SU-DHL-6 (cell line): ENCODE measurements around the gene TMEM14B.
A peak's percentile ranks its signal among the peaks of the same experiment; 100 is the strongest.

Source experiments
- H2AFZ ChIP-seq: fragments of 200-600 bp; sonication (generic); 2 replicates; pipeline ENCODE4 v1.6.1; 2014; ENCODE audit warnings: low read depth, mild to moderate bottlenecking, moderate library complexity, mixed read lengths, antibody characterized with exemption, low read length; ENCODE audit not compliant: severe bottlenecking
- H3F3A ChIP-seq: fragments of 200-600 bp; shearing (Covaris generic); 2 replicates; pipeline ENCODE4 v1.6.0; 2016; ENCODE audit warnings: antibody characterized with exemption, mild to moderate bottlenecking; ENCODE audit not compliant: insufficient read depth
- H3K27ac ChIP-seq: fragments of 200-600 bp; sonication (generic); 2 replicates; pipeline ENCODE4 v1.5.1; 2016; ENCODE audit warnings: low read depth, mild to moderate bottlenecking, low read length, moderate library complexity, mixed read lengths
- H3K27me3 ChIP-seq: fragments of 200-600 bp; sonication (generic), shearing (Covaris generic); 2 replicates; pipeline ENCODE4 v1.6.0; 2014; ENCODE audit warnings: mild to moderate bottlenecking, low read length
- H3K36me3 ChIP-seq: fragments of 200-600 bp; sonication (generic); 2 replicates; pipeline ENCODE4 v1.6.1; 2014; ENCODE audit warnings: mild to moderate bottlenecking, low read length, mixed read lengths
- H3K4me2 ChIP-seq: fragments of 300-600, 200-600 bp; shearing (Covaris generic), sonication (generic); 2 replicates; pipeline ENCODE4 v1.6.0; 2014; ENCODE audit warnings: low read length, low read depth, mild to moderate bottlenecking; ENCODE audit not compliant: poor library complexity, severe bottlenecking
- H3K4me3 ChIP-seq: fragments of 200-600 bp; sonication (generic); 2 replicates; pipeline ENCODE4 v1.5.1; 2014; ENCODE audit warnings: antibody characterized with exemption, low read length, mild to moderate bottlenecking, mixed read lengths; ENCODE audit not compliant: insufficient read depth, poor library complexity, severe bottlenecking
- H3K79me2 ChIP-seq: fragments of 200-600 bp; sonication (generic); 2 replicates; pipeline ENCODE4 v1.6.1; 2014; ENCODE audit warnings: mild to moderate bottlenecking, low read length, moderate library complexity; ENCODE audit not compliant: insufficient read depth
- H3K9ac ChIP-seq: fragments of 200-600 bp; sonication (generic); 2 replicates; pipeline ENCODE4 v1.7.0; 2014; ENCODE audit warnings: mild to moderate bottlenecking, low read length
- H3K9me2 ChIP-seq: fragments of 200-600 bp; sonication (generic); replicated peaks from 2 replicates; pipeline ENCODE4 v1.6.1; 2014; ENCODE audit warnings: low read length; ENCODE audit not compliant: insufficient read depth
- H3K9me3 ChIP-seq: fragments of 200-600 bp; sonication (generic); 2 replicates; pipeline ENCODE4 v1.6.1; 2014; ENCODE audit warnings: low read length, mixed read lengths; ENCODE audit not compliant: insufficient read depth
- H4K20me1 ChIP-seq: fragments of 200-600 bp; sonication (generic); 2 replicates; pipeline ENCODE4 v1.6.1; 2014; ENCODE audit warnings: low read depth, mild to moderate bottlenecking, antibody characterized with exemption, low read length, moderate library complexity, mixed read lengths
- CTCF ChIP-seq: fragments of 200-600 bp; sonication (generic); IDR thresholded peaks from one replicate; pipeline ENCODE4 v1.5.1; 2017; ENCODE audit warnings: antibody characterized with exemption, mild to moderate bottlenecking, low read length, moderate library complexity; ENCODE audit not compliant: insufficient read depth, poor library complexity, severe bottlenecking
- EZH2phosphoT487 ChIP-seq: fragments of 200-600 bp; sonication (generic), shearing (Covaris generic); conservative IDR thresholded peaks from 2 replicates; pipeline ENCODE4 v1.6.1; 2018; ENCODE audit warnings: mild to moderate bottlenecking, antibody characterized with exemption, low read length, moderate library complexity, mixed read lengths

Gene TMEM14B

GRCh38 chr6:10800810-10801209 is 53.2 kb downstream of the TMEM14B start:
- H3K4me2 ChIP-seq = no peak overlapping the region

GRCh38 chr6:10801224-10801848 is 53.7 kb downstream of the TMEM14B start:
- H3K9me2 ChIP-seq = no peaks in the 10 kb centered on the region
- no peak overlapping the region for H3K4me3 ChIP-seq
- H4K20me1 ChIP-seq = 0 out of 2 replicates have a peak, but pooled peaks cover 3% of the 10 kb centered on the region
- H3K9ac ChIP-seq = no peak overlapping the region
- H3K4me2 ChIP-seq = no peak overlapping the region
- no peaks in the 10 kb centered on the region for H3K79me2 ChIP-seq
- H3K9me3 ChIP-seq = no peaks in the 10 kb centered on the region
- H2AFZ ChIP-seq = no peak overlapping the region
- TF ChIP-seq CTCF (peak; percentile 100), EZH2phosphoT487 (no peak)
- H3F3A ChIP-seq = no peaks in the 10 kb centered on the region
- H3K27me3 ChIP-seq = no peaks in the 10 kb centered on the region
- H3K27ac ChIP-seq = no peak overlapping the region
- H3K36me3 ChIP-seq = no peaks in the 10 kb centered on the region

More at GRCh38 chr6:10800810-10801209, 53.2 kb downstream of the TMEM14B start:
- Histone ChIP-seq H3K9me2 (no peaks in the 10 kb centered on the region), H3K9me3 (no peaks in the 10 kb centered on the region), H3K79me2 (no peaks in the 10 kb centered on the region), H4K20me1 (0 out of 2 replicates have a peak, but pooled peaks cover 3% of the 10 kb centered on the region), H3K4me3 (no peak overlapping the region), H2AFZ (no peak overlapping the region), H3F3A (no peaks in the 10 kb centered on the region), H3K9ac (no peak overlapping the region), H3K27ac (no peak overlapping the region), H3K27me3 (no peaks in the 10 kb centered on the region), H3K36me3 (no peaks in the 10 kb centered on the region)
- TF ChIP-seq EZH2phosphoT487 (no peak), CTCF (no peak)
